HCT116 (cell line): ENCODE measurements around the gene CDH23. TPM values are rescaled to one million over a fixed set of nuclear protein-coding genes. Genes with fewer than 3 reads are reported as not detected.

Experiments used
- ATAC-seq: fragments of 200-7000 bp; cut with Tn5 transposase; 2 replicates; pipeline ENCODE4 v1.9.1; 2020; ENCODE audit warnings: mild to moderate bottlenecking, moderate library complexity
- BruUV-seq: library from RNA; stranded (reverse); fragments of 400-500 nt; replicated peaks from 2 replicates; lab custom pipeline; 2021; lab: Mats Ljungman, UMichigan
- CTCF ChIA-PET: fragments of 300-600 bp; sonication (Branson Sonifier 250); formaldehyde crosslinking; loops from one replicate; lab custom pipeline; 2021; ENCODE audit warnings: antibody characterized with exemption; lab: Charles Lee
- POLR2A ChIA-PET: fragments of 300-600, 350-600 bp; sonication (Branson Sonifier 250); formaldehyde crosslinking; loops from one replicate; lab custom pipeline; 2021; ENCODE audit warnings: antibody characterized with exemption; lab: Charles Lee
- RAD21 ChIA-PET, 2 experiments: fragments of 300-600 bp; sonication (Branson Sonifier 250); formaldehyde crosslinking; loops; one replicate each; lab custom pipeline; 2023; ENCODE audit warnings: low total read pairs in 2 of 2; ENCODE audit not compliant: uncharacterized antibody in 2 of 2, unreplicated experiment in 2 of 2, low non-redundant PET in 1 of 2; lab: Charles Lee
- DNase-seq: peaks from one replicate; pipeline ENCODE4 v3.0.0-alpha.2; 2010; ENCODE audit warnings: low read depth, low spot score
- H2AFZ ChIP-seq: fragments of 200-600 bp; shearing (Covaris generic), sonication (generic); 2 replicates; pipeline ENCODE4 v1.6.1; 2017; ENCODE audit warnings: low read depth, mixed run types, mixed read lengths, antibody characterized with exemption, low read length; ENCODE audit not compliant: poor library complexity, severe bottlenecking
- H3K27ac ChIP-seq: 2 replicates; pipeline ENCODE4 v1.5.1; 2012; ENCODE audit warnings: low read depth, low read length
- H3K27me3 ChIP-seq: fragments of 200-600 bp; sonication (generic); 2 replicates; pipeline ENCODE4 v1.6.1; 2016; ENCODE audit warnings: mixed run types, low read length, mixed read lengths; ENCODE audit not compliant: insufficient read depth
- H3K36me3 ChIP-seq, 2 experiments: fragments of 200-500 bp in 1 of 2; fragments of 200-600 bp in 1 of 2; sonication (Bioruptor generic) in 1 of 2; sonication (generic) in 1 of 2; 2 replicates each; pipeline versions ENCODE4 v1.5.1 to v1.6.1; 2014 to 2016; ENCODE audit warnings: low read length in 2 of 2, inconsistent platforms in 1 of 2, mixed read lengths in 1 of 2, mixed run types in 1 of 2; ENCODE audit not compliant: insufficient read depth in 2 of 2, control insufficient read depth in 1 of 2
- H3K4me1 ChIP-seq, 2 experiments: fragments of 200-600 bp in 1 of 2; sonication (generic) in 1 of 2; 2 replicates each; pipeline versions ENCODE4 v1.5.1 to v1.6.1; 2012 to 2017; ENCODE audit warnings: low read length in 2 of 2, inconsistent platforms in 1 of 2, mild to moderate bottlenecking in 1 of 2, mixed read lengths in 1 of 2, mixed run types in 1 of 2, moderate library complexity in 1 of 2; ENCODE audit not compliant: insufficient read depth in 2 of 2, control insufficient read depth in 1 of 2
- H3K4me2 ChIP-seq: fragments of 200-600 bp; sonication (generic); 2 replicates; pipeline ENCODE4 v1.6.1; 2017; ENCODE audit warnings: mixed run types, low read length, mixed read lengths
- H3K4me3 ChIP-seq, 2 experiments: fragments of 200-600 bp in 1 of 2; sonication (generic) in 1 of 2; replicated peaks in 1 of 2; 2 replicates each; pipeline ENCODE4 v1.5.1; 2011 to 2016; ENCODE audit warnings: low read length in 2 of 2, control low read depth in 1 of 2, low read depth in 1 of 2, mild to moderate bottlenecking in 1 of 2, mixed read lengths in 1 of 2, mixed run types in 1 of 2
- H3K79me2 ChIP-seq: fragments of 200-600 bp; sonication (generic); 2 replicates; pipeline ENCODE4 v1.6.1; 2017; ENCODE audit warnings: mild to moderate bottlenecking, mixed run types, low read length, moderate library complexity, mixed read lengths; ENCODE audit not compliant: insufficient read depth
- H3K9ac ChIP-seq: fragments of 200-600 bp; sonication (generic); 2 replicates; pipeline ENCODE4 v1.6.1; 2016; ENCODE audit warnings: low read length, mixed read lengths
- H3K9me2 ChIP-seq: fragments of 200-600 bp; sonication (generic), shearing (Covaris generic); 2 replicates; pipeline ENCODE4 v1.6.1; 2017; ENCODE audit warnings: mixed run types, mild to moderate bottlenecking, moderate library complexity; ENCODE audit not compliant: insufficient read depth
- H3K9me3 ChIP-seq, 2 experiments: fragments of 200-500 bp in 1 of 2; fragments of 200-600 bp in 1 of 2; sonication (Bioruptor generic) in 1 of 2; sonication (generic) in 1 of 2; 2 replicates each; pipeline ENCODE4 v1.6.1; 2014 to 2017; ENCODE audit warnings: low read length in 2 of 2, mixed read lengths in 2 of 2, inconsistent platforms in 1 of 2, low read depth in 1 of 2, mild to moderate bottlenecking in 1 of 2, mixed run types in 1 of 2, moderate library complexity in 1 of 2; ENCODE audit not compliant: control insufficient read depth in 1 of 2, insufficient read depth in 1 of 2
- H4K20me1 ChIP-seq: fragments of 200-600 bp; sonication (generic), shearing (Covaris generic); 2 replicates; pipeline ENCODE4 v1.6.1; 2017; ENCODE audit warnings: mixed run types, mild to moderate bottlenecking, moderate library complexity; ENCODE audit not compliant: insufficient read depth
- ATF3 ChIP-seq: IDR thresholded peaks from 2 replicates; pipeline ENCODE4 v1.6.1; 2012
- CBX3 ChIP-seq: IDR thresholded peaks from 2 replicates; pipeline ENCODE4 v1.6.1; 2012; ENCODE audit warnings: low read depth
- CEBPB ChIP-seq: IDR thresholded peaks from 2 replicates; pipeline ENCODE4 v1.6.1; 2012; ENCODE audit warnings: low read depth
- EGR1 ChIP-seq: IDR thresholded peaks from 2 replicates; pipeline ENCODE4 v1.6.1; 2012; ENCODE audit warnings: low read depth
- ELF1 ChIP-seq: IDR thresholded peaks from 2 replicates; pipeline ENCODE4 v1.6.1; 2012; ENCODE audit warnings: low read depth, borderline replicate concordance
- EZH2phosphoT487 ChIP-seq: fragments of 200-600 bp; IDR thresholded peaks from 2 replicates; pipeline ENCODE4 v1.6.1; 2018; ENCODE audit warnings: antibody characterized with exemption, borderline replicate concordance
- FOSL1 ChIP-seq: IDR thresholded peaks from 2 replicates; pipeline ENCODE4 v1.6.1; 2012; ENCODE audit warnings: low read depth
- POLR2AphosphoS5 ChIP-seq: IDR thresholded peaks from 2 replicates; pipeline ENCODE4 v1.6.1; 2011; ENCODE audit warnings: mild to moderate bottlenecking, low read depth, low read length, moderate library complexity
- RAD21 ChIP-seq: IDR thresholded peaks from 2 replicates; pipeline ENCODE4 v1.6.1; 2012; ENCODE audit warnings: low read depth, mild to moderate bottlenecking
- REST ChIP-seq: IDR thresholded peaks from 2 replicates; pipeline ENCODE4 v1.6.1; 2012; ENCODE audit warnings: low read depth
- SP1 ChIP-seq: IDR thresholded peaks from 2 replicates; pipeline ENCODE4 v1.6.1; 2012; ENCODE audit warnings: low read depth
- SRF ChIP-seq: IDR thresholded peaks from 2 replicates; pipeline ENCODE4 v1.6.1; 2012; ENCODE audit warnings: low read depth
- YY1 ChIP-seq: IDR thresholded peaks from 2 replicates; pipeline ENCODE4 v1.6.1; 2011; ENCODE audit warnings: low read length, low read depth, moderate library complexity, mild to moderate bottlenecking; ENCODE audit not compliant: insufficient replicate concordance; ENCODE audit errors: extremely low read depth
- ZFX ChIP-seq: fragments of 450-650 bp; IDR thresholded peaks from 2 replicates; pipeline ENCODE4 v1.6.1; 2017
- ZNF274 ChIP-seq: fragments of 200-500 bp; sonication (Bioruptor generic); IDR thresholded peaks from 2 replicates; pipeline ENCODE4 v1.6.1; 2014; ENCODE audit warnings: mild to moderate bottlenecking, low read depth, low read length, inconsistent platforms
- intact Hi-C: fragments of 100-400 bp; cut with micrococcal nuclease; formaldehyde crosslinking; loops from 2 replicates; pipeline ENCODE4 v1.10.0; 2022
- total RNA-seq: library from RNA; stranded (reverse); gene quantifications from one replicate; pipeline ENCODE4 v1.2.1, GENCODE V29; 2021; ENCODE audit not compliant: unreplicated experiment

The CDH23 gene
- total RNA-seq, 1 experiment from 2014 or later: not detected

DNA sequence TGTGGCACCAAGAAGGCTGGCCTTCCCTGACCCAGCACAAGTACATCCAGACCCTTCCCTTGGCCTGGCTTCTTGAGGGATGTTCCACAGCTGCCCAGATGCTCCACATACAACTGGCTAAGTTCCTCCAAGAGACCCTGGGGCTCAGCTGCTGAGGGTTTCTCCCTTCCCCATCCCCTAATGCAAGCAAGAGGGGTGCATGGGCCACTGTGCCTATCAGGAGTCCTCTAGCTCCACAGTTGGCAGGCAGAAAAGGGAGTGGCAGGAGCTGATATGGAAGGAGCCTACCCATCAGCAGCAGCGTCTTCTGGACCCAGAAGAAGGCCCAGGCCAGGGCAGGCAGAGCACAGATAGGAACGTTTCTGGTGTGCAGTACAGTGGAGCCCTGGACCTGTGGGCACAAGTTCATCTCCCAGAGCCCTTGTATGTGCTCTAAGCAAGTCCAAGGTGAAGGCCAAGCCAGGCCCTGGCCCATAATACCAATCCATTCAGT, 350.4 kb downstream of the CDH23 start:
- no peaks in the 10 kb centered on the region for H3K9me3 ChIP-seq
- no TSS peak for BruUV-seq
- H3K4me1 ChIP-seq: peaks cover 5 to 19% of the 10 kb centered on the region in 2 experiments; a peak in 3 of 4 replicates
- no peak for TF ChIP-seq FOSL1
- no peak for TF ChIP-seq ZFX
- TF ChIP-seq POLR2AphosphoS5: no peak
- no peak for TF ChIP-seq ELF1
- TF ChIP-seq SP1: no peak
- no peaks in the 10 kb centered on the region for H3K9me2 ChIP-seq
- intact Hi-C loops: no loop called here
- H3K27me3 ChIP-seq: no peaks in the 10 kb centered on the region
- no peak overlapping the region for H3K4me2 ChIP-seq
- H2AFZ ChIP-seq: no peak overlapping the region
- H3K9ac ChIP-seq: no peak overlapping the region
- ChIA-PET CTCF (no interaction called here), RAD21 (no interaction called here), POLR2A (no interaction called here)
- H3K27ac ChIP-seq: no peak overlapping the region
- ATAC-seq (no peak), DNase-seq (no peak)
- H3K36me3 ChIP-seq: no peaks in the 10 kb centered on the region
- no peaks in the 10 kb centered on the region for H3K79me2 ChIP-seq
- H4K20me1 ChIP-seq: no peaks in the 10 kb centered on the region
- H3K4me3 ChIP-seq: no peak overlapping the region

DNA sequence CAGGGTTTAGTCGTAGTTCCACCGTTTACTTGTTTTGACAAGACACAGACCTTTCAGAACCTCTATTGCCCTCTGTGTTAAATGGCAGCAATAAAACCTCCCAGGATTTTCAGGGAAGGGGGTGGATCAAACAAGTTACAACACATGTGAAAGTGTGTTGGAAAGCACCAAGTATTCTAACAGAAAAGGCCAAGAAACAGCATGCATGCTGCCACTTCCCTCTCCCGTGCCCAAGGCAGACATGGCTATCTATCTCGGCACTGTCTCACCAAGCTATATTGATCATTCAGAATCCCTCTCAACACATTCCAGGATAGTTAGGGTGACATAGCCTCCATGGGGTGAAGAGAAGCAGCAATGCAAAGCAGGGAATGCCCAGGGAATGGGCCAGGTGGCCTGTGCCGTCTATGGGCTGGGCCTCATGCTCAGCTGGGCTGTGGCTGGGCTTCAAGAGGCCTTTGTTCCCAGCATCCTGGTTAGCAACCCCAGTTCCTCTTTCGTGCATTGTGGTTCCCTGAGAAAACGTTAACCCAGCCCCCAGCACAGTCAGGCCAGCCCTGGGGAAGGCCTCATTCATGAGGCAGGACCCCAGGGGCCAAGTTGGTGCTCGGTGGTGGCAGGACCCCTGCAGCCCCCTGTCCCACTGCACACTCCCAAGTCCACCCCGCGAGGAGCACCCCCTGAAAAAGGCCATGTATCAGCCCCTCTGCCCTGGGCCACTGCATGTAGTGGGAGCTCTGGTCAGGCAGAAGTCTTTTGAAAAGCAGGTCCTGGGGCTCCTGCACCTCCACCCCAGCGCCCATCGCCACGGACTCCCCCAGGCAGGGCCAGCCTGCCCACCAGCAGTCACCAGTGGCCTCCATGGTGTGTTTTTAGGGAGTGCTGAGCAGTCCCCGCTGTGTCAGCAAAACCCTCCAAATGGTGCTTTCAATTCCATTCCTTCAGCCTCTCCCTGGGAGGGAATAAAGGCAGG, 351.1 kb downstream of the CDH23 start:
- Histone ChIP-seq H3K27me3 (no peaks in the 10 kb centered on the region), H3K9me2 (no peaks in the 10 kb centered on the region), H3K4me3 (no peak overlapping the region), H3K9me3 (no peaks in the 10 kb centered on the region), H3K4me1 (peaks cover 5 to 15% of the 10 kb centered on the region in 2 experiments; a peak in 3 of 4 replicates), H2AFZ (no peak overlapping the region), H3K4me2 (no peak overlapping the region), H3K9ac (no peak overlapping the region), H3K79me2 (no peaks in the 10 kb centered on the region), H4K20me1 (no peaks in the 10 kb centered on the region), H3K27ac (no peak overlapping the region), H3K36me3 (no peaks in the 10 kb centered on the region)
- CTCF ChIA-PET: no interaction called here
- intact Hi-C loops: no loop called here
- POLR2A ChIA-PET: no interaction called here
- RAD21 ChIA-PET: interaction anchor here in 1 of 2 experiments (0.6 kb wide), 1 partner anchor 287 kb away, joined by 4 read pairs; no protein-coding TSS in a partner anchor
- DNase-seq: no peak
- BruUV-seq: no TSS peak
- ATAC-seq: no peak
- TF ChIP-seq ZFX (no peak), EGR1 (no peak), EZH2phosphoT487 (no peak), SP1 (no peak), CEBPB (no peak), ELF1 (no peak), YY1 (no peak), POLR2AphosphoS5 (no peak), CBX3 (no peak), ATF3 (no peak), FOSL1 (no peak), REST (no peak), RAD21 (no peak), SRF (no peak), ZNF274 (no peak)
